Glutamatergic neuron (in vitro differentiated cells): ENCODE results near the gene REXO4. TPM values are rescaled to one million over a fixed set of nuclear protein-coding genes. Genes with fewer than 3 reads are reported as not detected.

ENCODE experiments used
- DNase-seq: peaks from one replicate; pipeline ENCODE4 v3.0.0; 2022
- H3K27ac Mint-ChIP-seq: one replicate; pipeline ENCODE4 v1.8.0; 2020; ENCODE audit warnings: mild to moderate bottlenecking, mixed read lengths, inconsistent platforms; ENCODE audit not compliant: unreplicated experiment
- H3K27me3 Mint-ChIP-seq: one replicate; pipeline ENCODE4 v1.8.0; 2020; ENCODE audit warnings: mild to moderate bottlenecking, moderate library complexity, mixed read lengths, inconsistent platforms; ENCODE audit not compliant: unreplicated experiment
- H3K36me3 Mint-ChIP-seq: one replicate; pipeline ENCODE4 v1.8.0; 2020; ENCODE audit warnings: mild to moderate bottlenecking, mixed read lengths, inconsistent platforms; ENCODE audit not compliant: unreplicated experiment
- H3K4me1 Mint-ChIP-seq: one replicate; pipeline ENCODE4 v1.8.0; 2020; ENCODE audit warnings: mild to moderate bottlenecking, low read depth, mixed read lengths, inconsistent platforms; ENCODE audit not compliant: unreplicated experiment
- H3K4me3 Mint-ChIP-seq: one replicate; pipeline ENCODE4 v1.8.0; 2020; ENCODE audit warnings: mild to moderate bottlenecking, mixed read lengths, inconsistent platforms; ENCODE audit not compliant: unreplicated experiment
- H3K9me3 Mint-ChIP-seq: one replicate; pipeline ENCODE4 v1.8.0; 2020; ENCODE audit warnings: mild to moderate bottlenecking, moderate library complexity, mixed read lengths, inconsistent platforms; ENCODE audit not compliant: unreplicated experiment
- total RNA-seq: library from RNA; stranded (reverse); fragmentation: NEBNext Ultra II Directional; extraction: Animal tissue kit (Norgen Biotek cat#: 25700); gene quantifications from one replicate; pipeline ENCODE4 v1.2.1, GENCODE V29; 2021; ENCODE audit not compliant: unreplicated experiment
- TF ChIP-seq, protein P1 (sequence below): fragments of 200-600 bp; sonication (generic); IDR thresholded peaks from one replicate; pipeline ENCODE4 v1.5.0; 2021; ENCODE audit not compliant: partially characterized antibody, unreplicated experiment

The REXO4 gene
- total RNA-seq, 1 donor from 2014 or later, result 20.4 TPM

DNA sequence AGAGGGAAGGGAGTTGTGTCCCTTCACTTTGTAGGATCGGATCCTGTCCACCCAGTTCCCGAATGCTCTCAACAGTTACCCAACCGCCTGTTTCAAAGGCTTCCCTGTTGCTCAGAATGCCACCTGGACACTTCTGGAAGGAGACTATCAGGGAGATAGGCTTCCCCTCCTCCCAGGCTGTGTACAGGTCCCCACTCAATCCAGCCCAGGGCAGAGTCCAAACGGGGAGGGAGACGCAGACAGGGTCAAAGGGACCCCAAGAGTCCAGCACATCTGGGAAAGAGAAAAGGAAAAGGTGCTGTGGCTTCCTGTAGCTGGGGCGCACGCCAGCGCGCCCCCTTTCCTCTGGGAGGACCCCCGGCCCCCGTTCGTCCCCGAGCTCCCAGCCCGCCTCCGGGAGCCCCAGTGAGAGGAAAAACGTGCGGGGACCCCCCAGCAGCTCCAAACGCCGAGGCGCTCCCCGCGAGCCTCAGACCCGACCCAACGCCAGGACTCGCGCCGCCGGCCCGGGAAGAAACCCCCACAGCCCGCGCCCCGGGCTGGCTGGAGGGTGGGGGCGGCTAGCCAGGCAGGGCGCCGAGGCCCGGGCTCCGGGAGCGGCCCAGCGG, 42.6 kb downstream of the REXO4 start:
- peaks cover 3% of the 10 kb centered on the region for H3K27me3 Mint-ChIP-seq
- peak overlapping the region; percentile 94 for H3K4me3 Mint-ChIP-seq
- H3K9me3 Mint-ChIP-seq, result peaks cover 3% of the 10 kb centered on the region
- H3K36me3 Mint-ChIP-seq, result no peaks in the 10 kb centered on the region
- TF ChIP-seq, protein P1, sequence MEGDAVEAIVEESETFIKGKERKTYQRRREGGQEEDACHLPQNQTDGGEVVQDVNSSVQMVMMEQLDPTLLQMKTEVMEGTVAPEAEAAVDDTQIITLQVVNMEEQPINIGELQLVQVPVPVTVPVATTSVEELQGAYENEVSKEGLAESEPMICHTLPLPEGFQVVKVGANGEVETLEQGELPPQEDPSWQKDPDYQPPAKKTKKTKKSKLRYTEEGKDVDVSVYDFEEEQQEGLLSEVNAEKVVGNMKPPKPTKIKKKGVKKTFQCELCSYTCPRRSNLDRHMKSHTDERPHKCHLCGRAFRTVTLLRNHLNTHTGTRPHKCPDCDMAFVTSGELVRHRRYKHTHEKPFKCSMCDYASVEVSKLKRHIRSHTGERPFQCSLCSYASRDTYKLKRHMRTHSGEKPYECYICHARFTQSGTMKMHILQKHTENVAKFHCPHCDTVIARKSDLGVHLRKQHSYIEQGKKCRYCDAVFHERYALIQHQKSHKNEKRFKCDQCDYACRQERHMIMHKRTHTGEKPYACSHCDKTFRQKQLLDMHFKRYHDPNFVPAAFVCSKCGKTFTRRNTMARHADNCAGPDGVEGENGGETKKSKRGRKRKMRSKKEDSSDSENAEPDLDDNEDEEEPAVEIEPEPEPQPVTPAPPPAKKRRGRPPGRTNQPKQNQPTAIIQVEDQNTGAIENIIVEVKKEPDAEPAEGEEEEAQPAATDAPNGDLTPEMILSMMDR, result no peak
- DNase-seq, result no peak
- peaks cover 12% of the 10 kb centered on the region for H3K4me1 Mint-ChIP-seq
- peak overlapping the region; percentile 94 for H3K27ac Mint-ChIP-seq

DNA sequence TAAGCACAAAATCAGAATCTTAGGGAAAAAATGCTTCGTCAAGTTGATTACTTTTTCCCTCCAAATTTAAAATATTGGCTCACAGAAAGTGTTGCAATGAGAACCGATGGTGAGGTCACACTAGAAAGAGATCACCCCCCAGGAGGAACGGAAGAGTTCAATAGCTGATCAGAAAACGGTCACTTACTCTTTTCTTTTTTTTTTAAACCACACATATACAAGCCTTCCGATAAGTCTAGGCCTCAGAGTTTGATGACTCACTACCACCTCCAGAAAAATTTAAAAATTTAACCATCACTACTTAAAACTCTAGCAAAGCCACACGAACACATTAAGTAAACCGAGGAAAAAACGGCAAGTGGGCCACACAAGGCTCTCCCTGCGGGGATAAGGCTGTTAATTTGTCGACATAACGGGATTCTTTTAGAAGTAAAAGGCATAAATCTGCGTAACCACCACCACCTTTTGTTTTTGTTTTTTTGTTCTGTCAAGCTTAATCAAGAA, 43.1 kb downstream of the REXO4 start:
- DNase-seq, result no peak
- TF ChIP-seq, protein P1, result no peak
- peak overlapping the region; percentile 94 for H3K4me3 Mint-ChIP-seq
- H3K27me3 Mint-ChIP-seq, result peaks cover 3% of the 10 kb centered on the region
- H3K36me3 Mint-ChIP-seq, result no peaks in the 10 kb centered on the region
- peak overlapping the region; percentile 94 for H3K27ac Mint-ChIP-seq
- peaks cover 14% of the 10 kb centered on the region for H3K4me1 Mint-ChIP-seq
- H3K9me3 Mint-ChIP-seq, result peaks cover 3% of the 10 kb centered on the region

DNA sequence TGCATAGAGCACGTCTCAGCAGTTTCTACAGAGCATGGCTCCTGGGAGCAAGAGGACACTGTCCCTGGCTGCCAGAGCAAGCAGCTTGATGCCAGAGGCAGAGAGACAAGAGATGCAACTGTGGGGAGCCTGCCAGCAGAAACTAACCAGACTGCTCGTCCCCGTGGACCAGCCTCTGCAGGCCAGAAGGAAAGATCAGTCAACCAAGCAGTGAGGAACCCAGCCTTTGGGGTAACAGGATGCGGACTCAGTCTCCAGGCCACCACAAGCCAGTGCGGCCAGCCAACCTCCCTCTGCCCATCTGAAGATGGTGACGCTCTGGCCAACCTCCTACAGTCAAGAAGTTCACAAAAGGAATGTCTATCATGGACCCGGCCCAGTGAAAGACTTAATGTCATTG, 45.7 kb downstream of the REXO4 start:
- H3K4me3 Mint-ChIP-seq, result peak overlapping the region; percentile 52
- H3K36me3 Mint-ChIP-seq, result no peaks in the 10 kb centered on the region
- DNase-seq, result no peak
- no peak overlapping the region for H3K27ac Mint-ChIP-seq
- H3K27me3 Mint-ChIP-seq, result peaks cover under 1% of the 10 kb centered on the region
- TF ChIP-seq, protein P1, result no peak
- H3K9me3 Mint-ChIP-seq, result peaks cover 5% of the 10 kb centered on the region
- peaks cover 28% of the 10 kb centered on the region for H3K4me1 Mint-ChIP-seq

DNA sequence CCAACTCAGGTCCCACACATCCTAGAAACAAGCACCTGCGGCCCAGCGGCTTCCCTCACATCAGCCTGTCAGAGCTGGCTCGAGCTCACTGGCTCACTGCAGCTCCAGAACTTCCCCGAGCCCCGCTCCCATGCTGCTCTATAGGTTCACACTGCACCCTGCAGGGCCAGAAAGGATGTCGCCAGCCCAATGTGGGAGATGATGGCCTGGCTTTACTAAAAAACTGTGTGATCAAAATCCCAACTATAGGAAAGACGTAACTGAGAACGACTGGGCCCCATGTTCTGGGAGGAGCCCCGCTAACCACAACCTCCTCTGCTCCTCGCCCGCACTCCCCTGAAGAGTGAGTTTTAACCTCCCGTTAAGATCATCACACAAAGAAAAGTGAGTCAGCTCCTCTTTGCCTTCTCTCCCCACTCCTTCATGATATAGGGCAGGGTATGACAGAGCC, 46.5 kb downstream of the REXO4 start:
- Mint-ChIP-seq H3K9me3 (peaks cover 5% of the 10 kb centered on the region), H3K27ac (peak overlapping the region; percentile 2), H3K27me3 (no peaks in the 10 kb centered on the region), H3K4me1 (peaks cover 28% of the 10 kb centered on the region), H3K36me3 (no peaks in the 10 kb centered on the region), H3K4me3 (peak overlapping the region; percentile 35)
- TF ChIP-seq, protein P1, result no peak
- DNase-seq, result no peak

DNA sequence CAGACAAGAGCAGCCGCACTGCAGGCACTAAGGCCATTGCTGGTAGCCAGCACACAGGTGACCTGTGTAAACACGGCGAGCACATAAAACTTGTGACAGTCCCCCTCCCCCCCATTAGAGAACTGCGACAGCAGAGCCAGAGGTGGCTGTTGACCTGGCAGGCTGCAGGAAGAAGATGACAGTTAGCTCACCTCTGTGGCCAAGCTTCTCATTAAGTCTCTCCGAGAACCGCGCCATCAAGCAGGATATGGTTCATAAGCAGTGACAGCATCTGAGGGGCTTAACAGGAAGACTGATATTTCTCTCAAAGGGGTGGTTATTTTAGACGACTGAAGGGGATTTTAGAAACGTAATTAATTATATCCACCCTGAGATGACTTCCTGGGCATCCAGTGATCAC, 47.1 kb downstream of the REXO4 start:
- no peak for DNase-seq
- H3K27ac Mint-ChIP-seq, result no peak overlapping the region
- no peaks in the 10 kb centered on the region for H3K36me3 Mint-ChIP-seq
- TF ChIP-seq, protein P1, result no peak
- H3K27me3 Mint-ChIP-seq, result no peaks in the 10 kb centered on the region
- H3K4me3 Mint-ChIP-seq, result no peak overlapping the region
- H3K4me1 Mint-ChIP-seq, result peaks cover 28% of the 10 kb centered on the region
- peaks cover 5% of the 10 kb centered on the region for H3K9me3 Mint-ChIP-seq
